GM19455 (cell line): ENCODE data around the gene KCNK17.

ENCODE experiments used
- ATAC-seq: cut with Tn5 transposase; IDR thresholded peaks from one replicate; pipeline ENCODE4 v1.9.1; 2021; ENCODE audit not compliant: unreplicated experiment

The KCNK17 gene

GRCh38 chr6:39269961-39270360, 44.3 kb downstream of the KCNK17 start:
- ATAC-seq = no peak

- ATAC-seq = no peak
These were observed 45.5 kb downstream of the KCNK17 start for GRCh38 chr6:39268721-39269120.

- no peak for ATAC-seq
These were observed 46.0 kb downstream of the KCNK17 start for GRCh38 chr6:39268171-39268570.

- ATAC-seq = no peak
These were observed 47.4 kb downstream of the KCNK17 start for GRCh38 chr6:39266782-39267355.

- no peak for ATAC-seq
These were observed 47.8 kb downstream of the KCNK17 start for GRCh38 chr6:39266375-39266774.

GRCh38 chr6:39263303-39264037, 50.7 kb downstream of the KCNK17 start:
- ATAC-seq = no peak

- no peak for ATAC-seq
These were observed 52.5 kb downstream of the KCNK17 start for GRCh38 chr6:39261751-39262150.

GRCh38 chr6:39260953-39261352, 53.3 kb downstream of the KCNK17 start:
- ATAC-seq = no peak

- no peak for ATAC-seq
These were observed 53.8 kb downstream of the KCNK17 start for GRCh38 chr6:39260456-39260855.

- ATAC-seq = no peak
These were observed 57.8 kb downstream of the KCNK17 start for GRCh38 chr6:39256294-39256940.

GRCh38 chr6:39254999-39255535, 59.2 kb downstream of the KCNK17 start:
- no peak for ATAC-seq

- no peak for ATAC-seq
These were observed 62.8 kb downstream of the KCNK17 start for GRCh38 chr6:39251406-39251805.

- no peak for ATAC-seq
These were observed 63.7 kb downstream of the KCNK17 start for GRCh38 chr6:39250507-39250906.

GRCh38 chr6:39249278-39249677, 64.9 kb downstream of the KCNK17 start:
- no peak for ATAC-seq
